Measurements from ENCODE around the gene RAB3C. TPM values are rescaled to one million over a fixed set of nuclear protein-coding genes. Genes with fewer than 3 reads are reported as not detected.

RAB3C gene
- total and polyA plus RNA-seq, 4 experiments from 2014 or later: not detected

Other genes starting within 250 kb of the RAB3C start
- 1 to 10 TPM; 6.3 to 8.2 TPM for gene PLK2, start 123.0 kb upstream of the RAB3C start, total RNA-seq
- gene PLK2, start 123.0 kb upstream of the RAB3C start, polyA plus RNA-seq: 1 to 10 TPM; 2.2 to 6.5 TPM
- not detected for gene GAPT, start 91.6 kb upstream of the RAB3C start, total RNA-seq
- gene GAPT, start 91.6 kb upstream of the RAB3C start, polyA plus RNA-seq: 1 to 10 TPM in 1 of 2 donors, not detected in 1; 2.0 TPM

Measured in CD4-positive, alpha-beta memory T cell (primary cell).